Sigmoid colon (tissue), 7 donors: ENCODE measurements around the gene TSPO. TPM values are rescaled to one million over a fixed set of nuclear protein-coding genes. Genes with fewer than 3 reads are reported as not detected.
A peak's percentile ranks its signal among the peaks of the same experiment; 100 is the strongest.

Source experiments
- DNase-seq: peaks from one replicate; pipeline ENCODE4 v3.0.0-alpha.2; 2019
- H3K27ac ChIP-seq, 4 donors: fragments of 200-600 bp; sonication (generic); one replicate each; pipeline ENCODE4 v1.5.1; 2016 to 2019; ENCODE audit warnings: mild to moderate bottlenecking in 1 of 4
- H3K27me3 ChIP-seq, 3 donors: fragments of 200-600 bp; sonication (generic); one replicate each; pipeline ENCODE4 v1.5.1; 2019; ENCODE audit warnings: mild to moderate bottlenecking in 1 of 3
- H3K36me3 ChIP-seq, 4 donors: fragments of 200-600 bp; sonication (generic); one replicate each; pipeline ENCODE4 v1.5.1; 2016 to 2019
- H3K4me1 ChIP-seq, 4 donors: fragments of 200-600 bp; sonication (generic); one replicate each; pipeline ENCODE4 v1.5.1; 2017 to 2019
- H3K4me3 ChIP-seq, 4 donors: fragments of 200-600 bp; sonication (generic); one replicate each; pipeline ENCODE4 v1.5.1; 2017 to 2019; ENCODE audit warnings: mild to moderate bottlenecking in 2 of 4, moderate library complexity in 1 of 4
- H3K9me3 ChIP-seq, 4 donors: fragments of 200-600 bp in 3 of 4; sonication (generic) in 3 of 4; one replicate each; pipeline versions ENCODE4 v1.5.1 to v1.6.1; 2013 to 2019
- EP300 ChIP-seq, 4 donors: sonication (generic); formaldehyde crosslinking; IDR thresholded peaks; one replicate each; pipeline ENCODE4 v1.6.1; 2017; ENCODE audit warnings: antibody characterized with exemption in 4 of 4
- POLR2A ChIP-seq, 2 donors: fragments of 450-650 bp; IDR thresholded peaks; one replicate each; pipeline ENCODE4 v1.6.1; 2016; ENCODE audit warnings: antibody characterized with exemption in 2 of 2, mild to moderate bottlenecking in 2 of 2, moderate library complexity in 2 of 2
- POLR2AphosphoS5 ChIP-seq, 4 donors: sonication (generic); formaldehyde crosslinking; IDR thresholded peaks; one replicate each; pipeline ENCODE4 v1.6.1; 2017; ENCODE audit warnings: antibody characterized with exemption in 4 of 4
- WGBS, 2 donors: extraction: QIAGEN DNeasy Blood & Tissue Kit; methylation state at CpG; one replicate each; pipeline ENCODE4 v1.1.7; 2013; 5-methylcytosine and 5-hydroxymethylcytosine counted together
- intact Hi-C: fragments of 100-400 bp; cut with DNase I; formaldehyde crosslinking; loops from one replicate; pipeline ENCODE4 v1.15.1; 2023
- polyA plus RNA-seq, 3 donors: library from polyadenylated mRNA; stranded (reverse); fragments of 200-250 nt; gene quantifications; one replicate each; pipeline ENCODE4 v1.2.3, GENCODE V29; 2013
- total RNA-seq, 4 donors: library from RNA; depleted of rRNA; stranded (reverse); fragments of >200 nt; gene quantifications; one replicate each; pipeline ENCODE4 v1.1.0, GENCODE V29; 2016
- TF ChIP-seq, protein P1 (sequence below), 4 experiments: fragments of 450-650 bp in 3 of 4; fragments of 200-600 bp in 1 of 4; IDR thresholded peaks; one replicate each; pipeline ENCODE4 v1.5.1; 2016 to 2019; ENCODE audit warnings: antibody characterized with exemption in 4 of 4, mild to moderate bottlenecking in 3 of 4, moderate library complexity in 2 of 4
- donor health status: healthy with polysubstance abuse.
- donor health status: Bipolar disorder and iron deficiency.
- donor health status: healthy.

TSPO gene
- total and polyA plus RNA-seq, 7 donors, result 126 to 513 (median 219) TPM

DNA sequence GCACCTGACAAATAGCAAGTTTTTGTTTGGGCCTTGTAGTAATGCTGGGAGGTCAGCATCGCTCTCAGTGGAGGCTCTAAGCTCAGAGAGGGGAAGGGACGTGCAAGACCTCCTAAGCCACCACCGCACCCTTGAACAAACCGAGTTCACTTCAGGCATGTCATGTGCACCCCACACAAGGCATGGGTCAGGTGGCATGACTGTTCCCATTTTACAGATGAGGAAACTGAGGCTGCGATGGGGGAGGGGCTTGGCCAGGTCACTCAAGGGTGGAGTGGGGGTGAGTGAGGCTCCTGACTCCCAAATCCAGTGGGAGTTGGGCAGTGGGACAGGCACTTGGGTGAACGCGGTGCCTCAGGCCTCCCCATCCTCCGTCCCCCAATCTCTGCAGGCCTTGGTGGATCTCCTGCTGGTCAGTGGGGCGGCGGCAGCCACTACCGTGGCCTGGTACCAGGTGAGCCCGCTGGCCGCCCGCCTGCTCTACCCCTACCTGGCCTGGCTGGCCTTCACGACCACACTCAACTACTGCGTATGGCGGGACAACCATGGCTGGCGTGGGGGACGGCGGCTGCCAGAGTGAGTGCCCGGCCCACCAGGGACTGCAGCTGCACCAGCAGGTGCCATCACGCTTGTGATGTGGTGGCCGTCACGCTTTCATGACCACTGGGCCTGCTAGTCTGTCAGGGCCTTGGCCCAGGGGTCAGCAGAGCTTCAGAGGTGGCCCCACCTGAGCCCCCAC, 11.2 kb downstream of the TSPO start:
- intact Hi-C loops, result no loop called here
- WGBS, 2 donors, result 93 to 96% methylated on average over 24 of the region's 24 CpGs
- Histone ChIP-seq H3K27ac (no peak overlapping the region), H3K9me3 (no peaks in the 10 kb centered on the region), H3K4me1 (peaks cover 0 to 14% (median 11%) of the 10 kb centered on the region in 4 donors), H3K36me3 (peaks cover 0 to 26% (median 0%) of the 10 kb centered on the region in 4 donors), H3K27me3 (no peaks in the 10 kb centered on the region), H3K4me3 (no peak overlapping the region)
- TF ChIP-seq POLR2AphosphoS5 (IDR thresholded peaks at IDR 0.05) (no peak), POLR2A (IDR thresholded peaks at IDR 0.05) (no peak), EP300 (IDR thresholded peaks at IDR 0.05) (no peak)
- TF ChIP-seq, protein P1, sequence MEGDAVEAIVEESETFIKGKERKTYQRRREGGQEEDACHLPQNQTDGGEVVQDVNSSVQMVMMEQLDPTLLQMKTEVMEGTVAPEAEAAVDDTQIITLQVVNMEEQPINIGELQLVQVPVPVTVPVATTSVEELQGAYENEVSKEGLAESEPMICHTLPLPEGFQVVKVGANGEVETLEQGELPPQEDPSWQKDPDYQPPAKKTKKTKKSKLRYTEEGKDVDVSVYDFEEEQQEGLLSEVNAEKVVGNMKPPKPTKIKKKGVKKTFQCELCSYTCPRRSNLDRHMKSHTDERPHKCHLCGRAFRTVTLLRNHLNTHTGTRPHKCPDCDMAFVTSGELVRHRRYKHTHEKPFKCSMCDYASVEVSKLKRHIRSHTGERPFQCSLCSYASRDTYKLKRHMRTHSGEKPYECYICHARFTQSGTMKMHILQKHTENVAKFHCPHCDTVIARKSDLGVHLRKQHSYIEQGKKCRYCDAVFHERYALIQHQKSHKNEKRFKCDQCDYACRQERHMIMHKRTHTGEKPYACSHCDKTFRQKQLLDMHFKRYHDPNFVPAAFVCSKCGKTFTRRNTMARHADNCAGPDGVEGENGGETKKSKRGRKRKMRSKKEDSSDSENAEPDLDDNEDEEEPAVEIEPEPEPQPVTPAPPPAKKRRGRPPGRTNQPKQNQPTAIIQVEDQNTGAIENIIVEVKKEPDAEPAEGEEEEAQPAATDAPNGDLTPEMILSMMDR (IDR thresholded peaks at IDR 0.05), result no peak
- DNase-seq, result no peak

DNA sequence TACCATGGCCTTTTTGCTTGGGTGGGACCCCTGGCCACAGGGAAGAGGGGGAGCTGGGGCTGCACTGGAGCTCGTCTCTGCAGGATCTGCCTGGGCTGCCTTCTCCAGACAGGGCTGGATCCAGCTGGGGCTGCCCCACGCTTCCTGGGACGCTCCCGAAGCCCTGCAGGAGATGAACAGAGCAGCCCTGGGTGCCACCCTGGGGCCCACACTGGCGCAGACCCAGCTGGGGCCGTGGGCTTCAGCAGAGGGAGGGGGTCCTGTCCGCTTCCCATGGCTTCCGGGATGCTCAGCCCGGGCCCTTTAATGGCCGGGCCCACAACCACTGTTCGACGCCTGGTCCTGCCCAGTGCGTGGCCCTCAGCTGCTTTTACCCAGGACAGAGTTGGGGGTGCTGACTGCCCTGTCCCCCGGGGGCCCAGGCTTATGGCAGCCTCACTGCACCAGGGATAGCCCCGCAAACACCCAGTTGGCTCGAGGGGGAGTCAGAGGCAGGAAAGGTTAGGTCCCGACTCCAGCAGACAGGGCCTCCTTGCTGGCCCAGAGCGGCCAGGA, 12.0 kb downstream of the TSPO start:
- Histone ChIP-seq H3K9me3 (no peaks in the 10 kb centered on the region), H3K4me3 (no peak overlapping the region), H3K36me3 (peaks cover 0 to 33% (median 0%) of the 10 kb centered on the region in 4 donors), H3K4me1 (peaks cover 0 to 14% (median 11%) of the 10 kb centered on the region in 4 donors), H3K27ac (peak overlapping the region in 2 of 4 donors; percentile 31 to 45), H3K27me3 (no peaks in the 10 kb centered on the region)
- TF ChIP-seq, protein P1 (IDR thresholded peaks at IDR 0.05), result no peak
- TF ChIP-seq POLR2AphosphoS5 (IDR thresholded peaks at IDR 0.05) (no peak), EP300 (IDR thresholded peaks at IDR 0.05) (no peak), POLR2A (IDR thresholded peaks at IDR 0.05) (no peak)
- intact Hi-C loops, result no loop called here
- 67 to 86% methylated on average over 18 of the region's 18 CpGs for WGBS, 2 donors
- no peak for DNase-seq

DNA sequence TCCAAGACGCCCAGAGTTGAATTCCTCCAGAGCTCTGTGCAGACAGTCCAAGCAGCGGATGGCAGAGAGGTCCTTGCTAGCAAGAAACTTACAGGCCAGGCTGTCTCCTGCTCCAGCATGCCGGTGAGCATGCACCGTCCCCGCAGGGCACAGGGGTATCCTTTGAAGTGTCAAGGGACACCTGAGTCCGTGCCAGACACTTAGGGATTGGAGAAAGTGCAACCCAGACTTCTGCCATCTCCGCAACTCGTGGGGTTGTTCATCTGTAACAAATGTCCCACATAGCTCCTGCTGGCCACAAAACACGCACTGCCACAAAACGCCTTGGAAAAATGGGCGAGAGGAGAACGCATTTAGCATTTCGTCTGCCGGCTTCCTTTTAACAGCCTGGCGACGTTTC, 13.3 kb downstream of the TSPO start:
- intact Hi-C loops, result no loop called here
- no peak overlapping the region for H3K27ac ChIP-seq
- WGBS, 2 donors, result 50 to 73% methylated on average over 16 of the region's 16 CpGs
- H3K27me3 ChIP-seq, result no peaks in the 10 kb centered on the region
- TF ChIP-seq EP300 (IDR thresholded peaks at IDR 0.05), result no peak
- TF ChIP-seq POLR2AphosphoS5 (IDR thresholded peaks at IDR 0.05), result no peak
- no peak for TF ChIP-seq POLR2A (IDR thresholded peaks at IDR 0.05)
- TF ChIP-seq, protein P1 (IDR thresholded peaks at IDR 0.05), result no peak
- H3K36me3 ChIP-seq, result peaks cover 0 to 44% (median 0%) of the 10 kb centered on the region in 4 donors
- no peak for DNase-seq
- H3K9me3 ChIP-seq, result no peaks in the 10 kb centered on the region
- no peak overlapping the region for H3K4me3 ChIP-seq
- peaks cover 0 to 14% (median 11%) of the 10 kb centered on the region in 4 donors for H3K4me1 ChIP-seq

DNA sequence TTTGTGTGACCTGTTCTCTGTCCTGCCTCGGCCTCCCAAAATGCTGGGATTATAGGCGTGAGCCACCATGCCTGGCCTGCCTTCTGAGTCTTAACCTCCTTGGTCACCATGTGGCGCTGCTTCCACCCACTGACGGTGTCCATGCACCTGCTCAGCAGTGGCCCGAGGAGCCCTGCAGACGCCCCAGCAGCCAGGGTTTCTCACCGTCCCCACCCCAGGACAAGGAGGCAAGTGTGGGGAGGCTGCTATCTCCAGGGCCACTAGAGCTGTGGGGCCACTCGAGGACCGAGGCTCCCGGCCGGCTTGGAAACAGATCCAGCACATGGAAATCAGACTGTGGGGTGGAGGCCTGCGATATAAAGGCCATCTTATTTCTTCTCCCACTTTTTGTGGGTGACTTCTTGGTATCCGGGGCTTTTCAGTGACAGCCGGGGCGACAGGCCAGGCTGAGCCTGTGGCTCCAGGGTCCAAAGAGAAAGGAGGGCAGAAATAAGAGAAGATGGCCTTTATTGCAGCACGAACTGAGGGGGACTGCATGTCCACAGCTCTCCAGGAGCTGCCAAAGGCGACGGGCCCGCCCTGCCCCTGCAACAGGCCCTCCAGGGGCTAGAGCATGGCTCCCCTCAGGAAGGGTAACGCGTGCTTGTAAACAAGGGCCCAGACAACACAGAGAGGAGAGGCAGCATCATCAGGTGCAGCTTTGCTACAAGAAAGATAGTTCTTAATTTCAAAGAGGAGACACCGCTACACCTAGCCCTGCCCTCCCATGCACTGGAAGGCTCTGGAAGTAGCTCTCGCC, 15.0 kb downstream of the TSPO start:
- Histone ChIP-seq H3K27ac (no peak overlapping the region), H3K4me3 (no peak overlapping the region), H3K27me3 (no peaks in the 10 kb centered on the region), H3K9me3 (no peaks in the 10 kb centered on the region), H3K4me1 (peaks cover 0 to 14% (median 11%) of the 10 kb centered on the region in 4 donors), H3K36me3 (peaks cover 4 to 56% (median 5%) of the 10 kb centered on the region in 4 donors)
- 88 to 90% methylated on average over 23 of the region's 23 CpGs for WGBS, 2 donors
- TF ChIP-seq, protein P1 (IDR thresholded peaks at IDR 0.05), result no peak
- TF ChIP-seq POLR2A (IDR thresholded peaks at IDR 0.05) (no peak), POLR2AphosphoS5 (IDR thresholded peaks at IDR 0.05) (no peak), EP300 (IDR thresholded peaks at IDR 0.05) (no peak)
- DNase-seq, result no peak
- intact Hi-C loops, result no loop called here
